H7 (cell line): ENCODE data around the gene CCR9. TPM values are rescaled to one million over a fixed set of nuclear protein-coding genes. Genes with fewer than 3 reads are reported as not detected.

Experiments
- DNase-seq: peaks from one replicate; pipeline ENCODE4 v3.0.0; 2012
- H3K27me3 ChIP-seq: 2 replicates; pipeline ENCODE4 v1.6.0; 2011; ENCODE audit warnings: mild to moderate bottlenecking, low read length; ENCODE audit not compliant: control insufficient read depth, insufficient read depth
- H3K36me3 ChIP-seq: replicated peaks from 2 replicates; pipeline ENCODE4 v1.5.1; 2011; ENCODE audit warnings: low read length; ENCODE audit not compliant: control insufficient read depth, insufficient read depth
- H3K4me3 ChIP-seq: 2 replicates; pipeline ENCODE4 v1.5.1; 2011; ENCODE audit warnings: low read depth, mild to moderate bottlenecking, control low read depth, low read length, moderate library complexity; ENCODE audit not compliant: insufficient read depth
- total RNA-seq: library from RNA; depleted of rRNA; stranded (reverse); fragments of >200 nt; shearing (Covaris generic); gene quantifications from 2 replicates; pipeline ENCODE4 v1.2.3, GENCODE V29; 2014

The CCR9 gene
- total RNA-seq, 1 experiment from 2014 or later, result not detected

- H3K4me3 ChIP-seq, result no peak overlapping the region
- H3K27me3 ChIP-seq, result no peaks in the 10 kb centered on the region
- H3K36me3 ChIP-seq, result no peaks in the 10 kb centered on the region
- no peak for DNase-seq
Measured at GRCh38 chr3:45864760-45865519, 21.4 kb upstream of the CCR9 start.

GRCh38 chr3:45865563-45865962, 20.8 kb upstream of the CCR9 start:
- Histone ChIP-seq H3K4me3 (no peak overlapping the region), H3K27me3 (no peaks in the 10 kb centered on the region), H3K36me3 (no peaks in the 10 kb centered on the region)
- no peak for DNase-seq

- H3K36me3 ChIP-seq, result no peaks in the 10 kb centered on the region
- no peak for DNase-seq
Measured at GRCh38 chr3:45868213-45868612, 18.1 kb upstream of the CCR9 start.

GRCh38 chr3:45868650-45869049, 17.7 kb upstream of the CCR9 start:
- no peaks in the 10 kb centered on the region for H3K27me3 ChIP-seq
- H3K36me3 ChIP-seq, result no peaks in the 10 kb centered on the region
- DNase-seq, result no peak
- H3K4me3 ChIP-seq, result no peak overlapping the region

More at GRCh38 chr3:45868213-45868612, 18.1 kb upstream of the CCR9 start:
- Histone ChIP-seq H3K27me3 (no peaks in the 10 kb centered on the region), H3K4me3 (no peak overlapping the region)

GRCh38 chr3:45869638-45870037, 16.7 kb upstream of the CCR9 start:
- no peak overlapping the region for H3K4me3 ChIP-seq
- no peaks in the 10 kb centered on the region for H3K36me3 ChIP-seq
- DNase-seq, result no peak

GRCh38 chr3:45870099-45870498, 16.2 kb upstream of the CCR9 start:
- H3K36me3 ChIP-seq, result no peaks in the 10 kb centered on the region
- H3K27me3 ChIP-seq, result no peaks in the 10 kb centered on the region
- DNase-seq, result no peak
- H3K4me3 ChIP-seq, result no peak overlapping the region

More at GRCh38 chr3:45869638-45870037, 16.7 kb upstream of the CCR9 start:
- H3K27me3 ChIP-seq, result no peaks in the 10 kb centered on the region

- no peaks in the 10 kb centered on the region for H3K36me3 ChIP-seq
- no peaks in the 10 kb centered on the region for H3K27me3 ChIP-seq
- no peak overlapping the region for H3K4me3 ChIP-seq
- DNase-seq, result no peak
Measured at GRCh38 chr3:45871780-45872179, 14.6 kb upstream of the CCR9 start.

- DNase-seq, result no peak
- Histone ChIP-seq H3K4me3 (no peak overlapping the region), H3K27me3 (no peaks in the 10 kb centered on the region), H3K36me3 (no peaks in the 10 kb centered on the region)
Measured at GRCh38 chr3:45872569-45872968, 13.8 kb upstream of the CCR9 start.

GRCh38 chr3:45873036-45873435, 13.3 kb upstream of the CCR9 start:
- H3K4me3 ChIP-seq, result no peak overlapping the region
- DNase-seq, result no peak
- no peaks in the 10 kb centered on the region for H3K36me3 ChIP-seq
- no peaks in the 10 kb centered on the region for H3K27me3 ChIP-seq

- Histone ChIP-seq H3K36me3 (no peaks in the 10 kb centered on the region), H3K27me3 (no peaks in the 10 kb centered on the region), H3K4me3 (no peak overlapping the region)
- DNase-seq, result no peak
Measured at GRCh38 chr3:45873638-45874037, 12.7 kb upstream of the CCR9 start.

- Histone ChIP-seq H3K27me3 (no peaks in the 10 kb centered on the region), H3K4me3 (no peak overlapping the region), H3K36me3 (no peaks in the 10 kb centered on the region)
- no peak for DNase-seq
Measured at GRCh38 chr3:45874677-45875346, 11.5 kb upstream of the CCR9 start.

GRCh38 chr3:45878124-45878523, 8.2 kb upstream of the CCR9 start:
- no peak for DNase-seq
- no peak overlapping the region for H3K4me3 ChIP-seq
- no peaks in the 10 kb centered on the region for H3K27me3 ChIP-seq
- H3K36me3 ChIP-seq, result no peaks in the 10 kb centered on the region

GRCh38 chr3:45880725-45881077, 5.6 kb upstream of the CCR9 start:
- DNase-seq, result no peak
- no peaks in the 10 kb centered on the region for H3K36me3 ChIP-seq
- H3K4me3 ChIP-seq, result no peak overlapping the region
- H3K27me3 ChIP-seq, result peaks cover 3% of the 10 kb centered on the region; the same call in 1 of the 2 replicates

GRCh38 chr3:45881078-45882022, 5.0 kb upstream of the CCR9 start:
- Histone ChIP-seq H3K27me3 (peaks cover 3% of the 10 kb centered on the region; the same call in 1 of the 2 replicates), H3K36me3 (no peaks in the 10 kb centered on the region), H3K4me3 (no peak overlapping the region)
- DNase-seq, result no peak
